Measurements from ENCODE around the gene F12.

The F12 gene

GRCh38 chr5:177356746-177357145 lies 52.6 kb downstream of the F12 start:
- DNase-seq = no peak
- Mint-ChIP-seq H3K27ac (peak overlapping the region; percentile 13), H3K9me3 (peaks cover 11% of the 10 kb centered on the region), H3K36me3 (peaks cover 32% of the 10 kb centered on the region), H3K4me1 (peaks cover 80% of the 10 kb centered on the region), H3K4me3 (peak overlapping the region; percentile 93), H3K27me3 (no peaks in the 10 kb centered on the region)
- CTCF ChIA-PET = interaction anchor here (1.4 to 8.1 kb wide), 3 partner anchors 13 to 48 kb away, joined by 3 to 75 read pairs (median 10); no protein-coding TSS in a partner anchor

GRCh38 chr5:177355868-177356168 lies 53.5 kb downstream of the F12 start:
- Mint-ChIP-seq H3K36me3 (peaks cover 34% of the 10 kb centered on the region), H3K9me3 (peaks cover 11% of the 10 kb centered on the region), H3K27me3 (no peaks in the 10 kb centered on the region), H3K4me1 (peaks cover 76% of the 10 kb centered on the region), H3K27ac (no peak overlapping the region), H3K4me3 (no peak overlapping the region)
- CTCF ChIA-PET = interaction anchor here (1.3 to 8.1 kb wide), 4 partner anchors 14 to 100 kb away, joined by 3 to 75 read pairs (median 6); no protein-coding TSS in a partner anchor
- DNase-seq = no peak

GRCh38 chr5:177355162-177355867 lies 54.0 kb downstream of the F12 start:
- Mint-ChIP-seq H3K27me3 (no peaks in the 10 kb centered on the region), H3K9me3 (peaks cover 11% of the 10 kb centered on the region), H3K4me3 (no peak overlapping the region), H3K27ac (peak overlapping the region; percentile 35), H3K36me3 (peaks cover 33% of the 10 kb centered on the region), H3K4me1 (peaks cover 78% of the 10 kb centered on the region)
- DNase-seq = no peak
- CTCF ChIA-PET = interaction anchor here (1.3 to 8.1 kb wide), 4 partner anchors 15 to 100 kb away, joined by 3 to 75 read pairs (median 6); no protein-coding TSS in a partner anchor

GRCh38 chr5:177354711-177355110 lies 54.7 kb downstream of the F12 start:
- Mint-ChIP-seq H3K27me3 (no peaks in the 10 kb centered on the region), H3K27ac (no peak overlapping the region), H3K4me3 (no peak overlapping the region), H3K9me3 (peaks cover 11% of the 10 kb centered on the region), H3K36me3 (peaks cover 31% of the 10 kb centered on the region), H3K4me1 (peaks cover 78% of the 10 kb centered on the region)
- CTCF ChIA-PET = interaction anchor here (1.0 to 8.1 kb wide), 4 partner anchors 15 to 101 kb away, joined by 3 to 75 read pairs (median 7); no protein-coding TSS in a partner anchor
- no peak for DNase-seq

GRCh38 chr5:177354256-177354655 lies 55.1 kb downstream of the F12 start:
- Mint-ChIP-seq H3K36me3 (peaks cover 28% of the 10 kb centered on the region), H3K27me3 (no peaks in the 10 kb centered on the region), H3K4me1 (peaks cover 78% of the 10 kb centered on the region), H3K27ac (no peak overlapping the region), H3K4me3 (no peak overlapping the region), H3K9me3 (peaks cover 11% of the 10 kb centered on the region)
- no peak for DNase-seq
- CTCF ChIA-PET = interaction anchor here (1.0 to 8.1 kb wide), 2 partner anchors 16 to 36 kb away, joined by 4 to 75 read pairs; no protein-coding TSS in a partner anchor

GRCh38 chr5:177353093-177353492 lies 56.3 kb downstream of the F12 start:
- CTCF ChIA-PET = interaction anchor here (1.8 kb wide), 1 partner anchor 8 kb away, joined by 7 read pairs; no protein-coding TSS in a partner anchor
- peak overlapping the region; percentile 7 for H3K27ac Mint-ChIP-seq
- H3K9me3 Mint-ChIP-seq = peaks cover 11% of the 10 kb centered on the region
- H3K36me3 Mint-ChIP-seq = peaks cover 25% of the 10 kb centered on the region
- no peaks in the 10 kb centered on the region for H3K27me3 Mint-ChIP-seq
- DNase-seq = no peak
- H3K4me3 Mint-ChIP-seq = peak overlapping the region; percentile 15
- peaks cover 77% of the 10 kb centered on the region for H3K4me1 Mint-ChIP-seq
